Body of pancreas (tissue), 4 donors: ENCODE measurements around the gene LANCL2. TPM values are rescaled to one million over a fixed set of nuclear protein-coding genes. Genes with fewer than 3 reads are reported as not detected.

Experiments
- ATAC-seq: fragments of 150-250 bp; one replicate; pipeline ENCODE4 v1.9.1; 2016
- DNase-seq, 4 donors: peaks; one replicate each; pipeline ENCODE4 v3.0.0-alpha.2; 2019
- H3K27ac ChIP-seq, 4 donors: fragments of 200-600 bp; sonication (generic); 1 replicate in 3 of 4; 2 replicates in 1 of 4; pipeline versions ENCODE4 v1.5.1 to v1.6.1; 2016 to 2019; ENCODE audit warnings: mild to moderate bottlenecking in 1 of 4, mixed read lengths in 1 of 4, moderate library complexity in 1 of 4
- H3K27me3 ChIP-seq, 2 donors: fragments of 200-600 bp; sonication (generic); one replicate each; pipeline ENCODE4 v1.6.0; 2016; ENCODE audit warnings: mild to moderate bottlenecking in 1 of 2
- H3K36me3 ChIP-seq, 2 donors: fragments of 200-600 bp; sonication (generic); replicated peaks in 1 of 2; 2 replicates each; pipeline ENCODE4 v1.5.1; 2016; ENCODE audit warnings: low read depth in 2 of 2; ENCODE audit not compliant: insufficient read depth in 1 of 2
- H3K4me1 ChIP-seq: fragments of 200-600 bp; sonication (generic); one replicate; pipeline ENCODE4 v1.6.0; 2016
- H3K4me3 ChIP-seq, 2 donors: fragments of 200-600 bp; sonication (generic); 1 replicate in 1 of 2; 2 replicates in 1 of 2; pipeline ENCODE4 v1.5.1; 2016 to 2019
- H3K9me3 ChIP-seq, 3 donors: fragments of 200-600 bp; sonication (generic); 1 replicate in 2 of 3; 2 replicates in 1 of 3; pipeline ENCODE4 v1.5.1; 2016
- CTCF ChIP-seq, 7 experiments: fragments of 450-650 bp in 4 of 7; fragments of 200-600 bp in 3 of 7; sonication (generic) in 3 of 7; IDR thresholded peaks; one replicate each; pipeline ENCODE4 v1.5.1; 2016 to 2019; ENCODE audit warnings: antibody characterized with exemption in 7 of 7
- POLR2A ChIP-seq, 3 donors: fragments of 450-650 bp; IDR thresholded peaks; one replicate each; pipeline ENCODE4 v1.6.1; 2016; ENCODE audit warnings: antibody characterized with exemption in 3 of 3, mild to moderate bottlenecking in 2 of 3
- WGBS, 2 donors: methylation state at CpG; one replicate each; pipeline ENCODE4 v1.1.5; 2017; 5-methylcytosine and 5-hydroxymethylcytosine counted together
- intact Hi-C: fragments of 100-400 bp; cut with DNase I; formaldehyde crosslinking; loops from one replicate; pipeline ENCODE4 v1.15.1; 2023
- total RNA-seq, 2 donors: library from RNA; depleted of rRNA; stranded (reverse); fragments of >200 nt; gene quantifications; one replicate each; pipeline ENCODE4 v1.1.0, GENCODE V29; 2016

The LANCL2 gene
- total RNA-seq, 2 donors from 2014 or later: 4.4 to 10.9 TPM

- no peak for TF ChIP-seq POLR2A (IDR thresholded peaks at IDR 0.05)
- no peak for TF ChIP-seq CTCF (IDR thresholded peaks at IDR 0.05)
- no peak overlapping the region for H3K4me3 ChIP-seq
- 88 to 89% methylated on average over 10 to 17 of the region's 27 CpGs for WGBS, 2 donors
- no peaks in the 10 kb centered on the region for H3K9me3 ChIP-seq
- no peaks in the 10 kb centered on the region for H3K36me3 ChIP-seq
- intact Hi-C loops: no loop called here
- H3K27ac ChIP-seq: no peak overlapping the region
- H3K4me1 ChIP-seq: no peaks in the 10 kb centered on the region
- DNase-seq (no peak), ATAC-seq (no peak)
- H3K27me3 ChIP-seq: no peaks in the 10 kb centered on the region
Measured at GRCh38 chr7:55342216-55342871, 22.8 kb upstream of the LANCL2 start.

GRCh38 chr7:55343002-55343781 is 21.9 kb upstream of the LANCL2 start:
- WGBS, 2 donors: 80 to 84% methylated on average over 29 to 37 of the region's 42 CpGs
- H3K4me3 ChIP-seq: no peak overlapping the region
- no peaks in the 10 kb centered on the region for H3K4me1 ChIP-seq
- H3K27me3 ChIP-seq: no peaks in the 10 kb centered on the region
- TF ChIP-seq CTCF (IDR thresholded peaks at IDR 0.05) (no peak), POLR2A (IDR thresholded peaks at IDR 0.05) (no peak)
- ATAC-seq (no peak), DNase-seq (no peak)
- H3K36me3 ChIP-seq: no peaks in the 10 kb centered on the region
- intact Hi-C loops: no loop called here
- no peak overlapping the region for H3K27ac ChIP-seq
- no peaks in the 10 kb centered on the region for H3K9me3 ChIP-seq

- no peaks in the 10 kb centered on the region for H3K9me3 ChIP-seq
- H3K27me3 ChIP-seq: no peaks in the 10 kb centered on the region
- TF ChIP-seq POLR2A (IDR thresholded peaks at IDR 0.05): no peak
- TF ChIP-seq CTCF (IDR thresholded peaks at IDR 0.05): no peak
- H3K27ac ChIP-seq: no peak overlapping the region
- intact Hi-C loops: no loop called here
- 87 to 89% methylated on average over 20 to 42 of the region's 47 CpGs for WGBS, 2 donors
- H3K4me3 ChIP-seq: no peak overlapping the region
- no peaks in the 10 kb centered on the region for H3K4me1 ChIP-seq
- H3K36me3 ChIP-seq: no peaks in the 10 kb centered on the region
- ATAC-seq: no peak
- no peak for DNase-seq
Measured at GRCh38 chr7:55343860-55344606, 21.1 kb upstream of the LANCL2 start.

- H3K4me1 ChIP-seq: no peaks in the 10 kb centered on the region
- H3K9me3 ChIP-seq: no peaks in the 10 kb centered on the region
- no peak overlapping the region for H3K27ac ChIP-seq
- H3K27me3 ChIP-seq: no peaks in the 10 kb centered on the region
- ATAC-seq: no peak
- H3K4me3 ChIP-seq: no peak overlapping the region
- DNase-seq: no peak
- intact Hi-C loops: no loop called here
- no peaks in the 10 kb centered on the region for H3K36me3 ChIP-seq
- 50% methylated on average over 16 to 39 of the region's 46 CpGs for WGBS, 2 donors
- no peak for TF ChIP-seq POLR2A (IDR thresholded peaks at IDR 0.05)
Measured at GRCh38 chr7:55344840-55345239, 20.3 kb upstream of the LANCL2 start.

- Histone ChIP-seq H3K9me3 (no peaks in the 10 kb centered on the region), H3K27ac (no peak overlapping the region), H3K4me1 (no peaks in the 10 kb centered on the region), H3K4me3 (no peak overlapping the region), H3K27me3 (no peaks in the 10 kb centered on the region), H3K36me3 (no peaks in the 10 kb centered on the region)
- DNase-seq (no peak), ATAC-seq (no peak)
- 67 to 77% methylated on average over 22 of the region's 22 CpGs for WGBS, 2 donors
- intact Hi-C loops: no loop called here
- no peak for TF ChIP-seq CTCF (IDR thresholded peaks at IDR 0.05)
- no peak for TF ChIP-seq POLR2A (IDR thresholded peaks at IDR 0.05)
Measured at GRCh38 chr7:55345292-55345691, 19.8 kb upstream of the LANCL2 start.
